ENCODE results near the gene SIX1. TPM values are rescaled to one million over a fixed set of nuclear protein-coding genes. Genes with fewer than 3 reads are reported as not detected.

SIX1 gene
- total RNA-seq, 1 experiment from 2014 or later: 7.4 TPM

DNA sequence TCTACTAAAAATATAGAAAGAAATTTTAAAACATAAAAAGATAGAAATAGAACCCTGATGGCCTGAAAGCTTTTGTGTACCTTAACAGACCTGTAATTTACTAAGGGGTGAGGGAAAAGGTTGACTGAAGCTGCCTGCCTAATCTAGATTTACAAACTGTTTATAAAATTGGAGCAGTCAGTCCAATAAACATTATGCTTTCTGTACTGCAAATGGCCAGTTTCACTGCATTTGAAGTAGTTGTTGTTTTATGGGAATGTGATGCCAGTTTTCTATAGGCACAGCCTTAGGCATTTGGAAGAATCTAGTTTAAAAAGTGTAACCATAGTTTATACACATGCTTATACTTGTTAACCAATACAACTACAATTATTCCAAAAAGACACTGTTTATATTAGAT lies 19.1 kb downstream of the SIX1 start:
- no TSS peak for BruUV-seq (replicated peaks)
- H3K9me3 ChIP-seq (ENCODE audit: control insufficient read depth, insufficient read depth, low read depth, low read length): no peaks in the 10 kb centered on the region
- intact Hi-C loops (cut with micrococcal nuclease; ENCODE audit: unreplicated experiment) (no loop called here), in situ Hi-C loops (cut with HindIII; ENCODE audit: low pct_unique_long_range_greater_than_20kb, low sequenced_read_pairs) (no loop called here)
- no peak overlapping the region for H3K4me3 ChIP-seq (ENCODE audit: low read depth in 2 of 2, low read length in 2 of 2)
- TF ChIP-seq TCF7L2 (IDR thresholded peaks at IDR 0.05; ENCODE audit: low read depth, low read length) (peak; percentile 52; the same call in 1 of the 2 replicates), POLR2AphosphoS5 (IDR thresholded peaks at IDR 0.05; ENCODE audit: low read depth, low read length) (no peak)
- no peak for ATAC-seq
- no peak for DNase-seq (ENCODE audit: low read depth, low spot score)
- H3K4me1 ChIP-seq (ENCODE audit: control insufficient read depth, insufficient read depth, low read length): 0 out of 2 replicates have a peak, but pooled peaks cover under 1% of the 10 kb centered on the region
- ChIA-PET CTCF (no interaction called here), POLR2A (interaction anchor here (0.6 kb wide), 1 partner anchor 15 kb away, joined by 3 read pairs; no protein-coding TSS in a partner anchor)
- no peak overlapping the region for H3K27ac ChIP-seq (ENCODE audit: low read length)
- no peaks in the 10 kb centered on the region for H3K36me3 ChIP-seq (ENCODE audit: control insufficient read depth, insufficient read depth, low read length)
- no peaks in the 10 kb centered on the region for H3K27me3 ChIP-seq (ENCODE audit: control insufficient read depth, insufficient read depth, low read length)

GRCh38 chr14:60628892-60629291 lies 20.4 kb downstream of the SIX1 start:
- Histone ChIP-seq H3K27me3 (ENCODE audit: control insufficient read depth, insufficient read depth, low read length) (no peaks in the 10 kb centered on the region), H3K27ac (ENCODE audit: low read length) (no peak overlapping the region), H3K4me3 (ENCODE audit: low read depth in 2 of 2, low read length in 2 of 2) (no peak overlapping the region), H3K36me3 (ENCODE audit: control insufficient read depth, insufficient read depth, low read length) (no peaks in the 10 kb centered on the region), H3K4me1 (ENCODE audit: control insufficient read depth, insufficient read depth, low read length) (0 out of 2 replicates have a peak, but pooled peaks cover 3% of the 10 kb centered on the region), H3K9me3 (ENCODE audit: control insufficient read depth, insufficient read depth, low read depth, low read length) (no peaks in the 10 kb centered on the region)
- no TSS peak for BruUV-seq (replicated peaks)
- ATAC-seq: no peak
- no peak for DNase-seq (ENCODE audit: low read depth, low spot score)
- intact Hi-C loops (cut with micrococcal nuclease; ENCODE audit: unreplicated experiment): loop anchor here (5.0 to 10.0 kb wide), 2 partner anchors 566 to 623 kb away; no protein-coding TSS in a partner anchor
- POLR2A ChIA-PET: no interaction called here
- TF ChIP-seq TCF7L2 (IDR thresholded peaks at IDR 0.05; ENCODE audit: low read depth, low read length) (no peak), SIN3A (IDR thresholded peaks at IDR 0.05; ENCODE audit: borderline replicate concordance, insufficient read depth, low read depth, low read length) (no peak), POLR2AphosphoS5 (IDR thresholded peaks at IDR 0.05; ENCODE audit: low read depth, low read length) (no peak)
- TF ChIP-seq, protein P1, sequence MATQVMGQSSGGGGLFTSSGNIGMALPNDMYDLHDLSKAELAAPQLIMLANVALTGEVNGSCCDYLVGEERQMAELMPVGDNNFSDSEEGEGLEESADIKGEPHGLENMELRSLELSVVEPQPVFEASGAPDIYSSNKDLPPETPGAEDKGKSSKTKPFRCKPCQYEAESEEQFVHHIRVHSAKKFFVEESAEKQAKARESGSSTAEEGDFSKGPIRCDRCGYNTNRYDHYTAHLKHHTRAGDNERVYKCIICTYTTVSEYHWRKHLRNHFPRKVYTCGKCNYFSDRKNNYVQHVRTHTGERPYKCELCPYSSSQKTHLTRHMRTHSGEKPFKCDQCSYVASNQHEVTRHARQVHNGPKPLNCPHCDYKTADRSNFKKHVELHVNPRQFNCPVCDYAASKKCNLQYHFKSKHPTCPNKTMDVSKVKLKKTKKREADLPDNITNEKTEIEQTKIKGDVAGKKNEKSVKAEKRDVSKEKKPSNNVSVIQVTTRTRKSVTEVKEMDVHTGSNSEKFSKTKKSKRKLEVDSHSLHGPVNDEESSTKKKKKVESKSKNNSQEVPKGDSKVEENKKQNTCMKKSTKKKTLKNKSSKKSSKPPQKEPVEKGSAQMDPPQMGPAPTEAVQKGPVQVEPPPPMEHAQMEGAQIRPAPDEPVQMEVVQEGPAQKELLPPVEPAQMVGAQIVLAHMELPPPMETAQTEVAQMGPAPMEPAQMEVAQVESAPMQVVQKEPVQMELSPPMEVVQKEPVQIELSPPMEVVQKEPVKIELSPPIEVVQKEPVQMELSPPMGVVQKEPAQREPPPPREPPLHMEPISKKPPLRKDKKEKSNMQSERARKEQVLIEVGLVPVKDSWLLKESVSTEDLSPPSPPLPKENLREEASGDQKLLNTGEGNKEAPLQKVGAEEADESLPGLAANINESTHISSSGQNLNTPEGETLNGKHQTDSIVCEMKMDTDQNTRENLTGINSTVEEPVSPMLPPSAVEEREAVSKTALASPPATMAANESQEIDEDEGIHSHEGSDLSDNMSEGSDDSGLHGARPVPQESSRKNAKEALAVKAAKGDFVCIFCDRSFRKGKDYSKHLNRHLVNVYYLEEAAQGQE (IDR thresholded peaks at IDR 0.05; ENCODE audit: insufficient read depth in 1 of 2, low read depth in 2 of 2, low read length in 1 of 2): no peak
- TF ChIP-seq, protein P2, sequence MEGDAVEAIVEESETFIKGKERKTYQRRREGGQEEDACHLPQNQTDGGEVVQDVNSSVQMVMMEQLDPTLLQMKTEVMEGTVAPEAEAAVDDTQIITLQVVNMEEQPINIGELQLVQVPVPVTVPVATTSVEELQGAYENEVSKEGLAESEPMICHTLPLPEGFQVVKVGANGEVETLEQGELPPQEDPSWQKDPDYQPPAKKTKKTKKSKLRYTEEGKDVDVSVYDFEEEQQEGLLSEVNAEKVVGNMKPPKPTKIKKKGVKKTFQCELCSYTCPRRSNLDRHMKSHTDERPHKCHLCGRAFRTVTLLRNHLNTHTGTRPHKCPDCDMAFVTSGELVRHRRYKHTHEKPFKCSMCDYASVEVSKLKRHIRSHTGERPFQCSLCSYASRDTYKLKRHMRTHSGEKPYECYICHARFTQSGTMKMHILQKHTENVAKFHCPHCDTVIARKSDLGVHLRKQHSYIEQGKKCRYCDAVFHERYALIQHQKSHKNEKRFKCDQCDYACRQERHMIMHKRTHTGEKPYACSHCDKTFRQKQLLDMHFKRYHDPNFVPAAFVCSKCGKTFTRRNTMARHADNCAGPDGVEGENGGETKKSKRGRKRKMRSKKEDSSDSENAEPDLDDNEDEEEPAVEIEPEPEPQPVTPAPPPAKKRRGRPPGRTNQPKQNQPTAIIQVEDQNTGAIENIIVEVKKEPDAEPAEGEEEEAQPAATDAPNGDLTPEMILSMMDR (IDR thresholded peaks at IDR 0.05): no peak
- in situ Hi-C loops (cut with HindIII; ENCODE audit: low pct_unique_long_range_greater_than_20kb, low sequenced_read_pairs): no loop called here
- CTCF ChIA-PET: no interaction called here

DNA sequence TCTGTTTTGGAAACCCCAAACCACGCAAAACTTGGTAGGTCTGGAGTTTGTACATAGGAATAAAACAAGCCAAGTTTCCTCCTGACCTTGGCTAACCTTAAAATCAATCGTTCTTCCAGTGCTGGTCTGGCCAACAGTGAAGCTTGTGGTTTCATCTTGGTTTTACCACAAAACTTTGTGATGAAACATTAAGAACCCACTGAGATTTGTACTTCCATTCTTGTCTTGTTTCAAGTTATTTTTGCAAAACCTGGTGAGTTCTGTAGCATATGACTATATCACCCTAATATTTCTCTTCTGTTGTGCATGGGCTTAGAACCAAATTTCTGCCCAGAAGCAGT lies 26.4 kb downstream of the SIX1 start:
- intact Hi-C loops (cut with micrococcal nuclease; ENCODE audit: unreplicated experiment): loop anchor here (10.0 kb wide), 1 partner anchor 572 kb away; no protein-coding TSS in a partner anchor
- no TSS peak for BruUV-seq (replicated peaks)
- TF ChIP-seq, protein P2 (IDR thresholded peaks at IDR 0.05): no peak
- TF ChIP-seq, protein P1 (IDR thresholded peaks at IDR 0.05; ENCODE audit: insufficient read depth in 1 of 2, low read depth in 2 of 2, low read length in 1 of 2): no peak
- TF ChIP-seq SIN3A (IDR thresholded peaks at IDR 0.05; ENCODE audit: borderline replicate concordance, insufficient read depth, low read depth, low read length): no peak
- no peak for TF ChIP-seq TCF7L2 (IDR thresholded peaks at IDR 0.05; ENCODE audit: low read depth, low read length)
- no peak for TF ChIP-seq POLR2AphosphoS5 (IDR thresholded peaks at IDR 0.05; ENCODE audit: low read depth, low read length)
- Histone ChIP-seq H3K36me3 (ENCODE audit: control insufficient read depth, insufficient read depth, low read length) (no peaks in the 10 kb centered on the region), H3K9me3 (ENCODE audit: control insufficient read depth, insufficient read depth, low read depth, low read length) (no peaks in the 10 kb centered on the region), H3K4me1 (ENCODE audit: control insufficient read depth, insufficient read depth, low read length) (0 out of 2 replicates have a peak, but pooled peaks cover 3% of the 10 kb centered on the region), H3K27me3 (ENCODE audit: control insufficient read depth, insufficient read depth, low read length) (no peaks in the 10 kb centered on the region), H3K4me3 (ENCODE audit: low read depth in 2 of 2, low read length in 2 of 2) (no peak overlapping the region), H3K27ac (ENCODE audit: low read length) (no peak overlapping the region; the same call in 1 of the 2 replicates)
- DNase-seq (ENCODE audit: low read depth, low spot score): no peak
- in situ Hi-C loops (cut with HindIII; ENCODE audit: low pct_unique_long_range_greater_than_20kb, low sequenced_read_pairs): no loop called here
- POLR2A ChIA-PET: no interaction called here
- ATAC-seq: no peak
- CTCF ChIA-PET: no interaction called here
